A673 (cell line): ENCODE results near the gene EPB41L5.

Experiments used
- EZH2 ChIP-seq: fragments of 200-600 bp; sonication (generic); IDR thresholded peaks from 2 replicates; pipeline ENCODE4 v1.6.1; 2017; ENCODE audit warnings: borderline replicate concordance, low read depth, mild to moderate bottlenecking, mixed read lengths, antibody characterized with exemption, low read length; ENCODE audit not compliant: poor library complexity, severe bottlenecking
- TF ChIP-seq, protein P1 (sequence below): fragments of 300-800, 200-600 bp; sonication (generic); conservative IDR thresholded peaks from 2 replicates; pipeline ENCODE4 v1.5.1; 2017; ENCODE audit warnings: low read depth, mild to moderate bottlenecking, antibody characterized with exemption, low read length, moderate library complexity, mixed read lengths

DNA sequence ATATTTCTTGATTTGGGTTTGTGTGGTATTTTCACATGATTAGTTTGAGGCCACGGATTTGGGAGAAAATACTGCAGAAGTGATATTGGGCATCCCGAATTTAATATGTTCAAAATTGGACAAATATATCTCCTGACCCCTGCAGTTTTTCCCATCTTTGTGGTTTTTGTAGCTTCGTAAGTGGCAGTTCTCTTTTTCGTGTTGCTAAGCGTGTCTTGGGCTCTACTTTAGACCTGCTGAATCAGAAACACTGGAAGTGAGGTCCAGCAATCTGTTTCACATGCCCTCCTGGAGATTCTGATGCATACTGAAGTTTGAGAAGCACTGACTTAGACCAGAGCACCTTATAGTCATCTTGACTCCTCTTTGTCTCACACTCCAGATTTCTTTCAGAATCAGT is 98.3 kb downstream of the EPB41L5 start:
- TF ChIP-seq, protein P1, sequence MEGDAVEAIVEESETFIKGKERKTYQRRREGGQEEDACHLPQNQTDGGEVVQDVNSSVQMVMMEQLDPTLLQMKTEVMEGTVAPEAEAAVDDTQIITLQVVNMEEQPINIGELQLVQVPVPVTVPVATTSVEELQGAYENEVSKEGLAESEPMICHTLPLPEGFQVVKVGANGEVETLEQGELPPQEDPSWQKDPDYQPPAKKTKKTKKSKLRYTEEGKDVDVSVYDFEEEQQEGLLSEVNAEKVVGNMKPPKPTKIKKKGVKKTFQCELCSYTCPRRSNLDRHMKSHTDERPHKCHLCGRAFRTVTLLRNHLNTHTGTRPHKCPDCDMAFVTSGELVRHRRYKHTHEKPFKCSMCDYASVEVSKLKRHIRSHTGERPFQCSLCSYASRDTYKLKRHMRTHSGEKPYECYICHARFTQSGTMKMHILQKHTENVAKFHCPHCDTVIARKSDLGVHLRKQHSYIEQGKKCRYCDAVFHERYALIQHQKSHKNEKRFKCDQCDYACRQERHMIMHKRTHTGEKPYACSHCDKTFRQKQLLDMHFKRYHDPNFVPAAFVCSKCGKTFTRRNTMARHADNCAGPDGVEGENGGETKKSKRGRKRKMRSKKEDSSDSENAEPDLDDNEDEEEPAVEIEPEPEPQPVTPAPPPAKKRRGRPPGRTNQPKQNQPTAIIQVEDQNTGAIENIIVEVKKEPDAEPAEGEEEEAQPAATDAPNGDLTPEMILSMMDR: no peak
- TF ChIP-seq EZH2: no peak
